Keratinocyte (primary cell): ENCODE measurements around the gene PRKN. TPM values are rescaled to one million over a fixed set of nuclear protein-coding genes. Genes with fewer than 3 reads are reported as not detected.

ENCODE experiments used
- DNase-seq: peaks from one replicate; pipeline ENCODE4 v3.0.0-alpha.2; 2011; ENCODE audit warnings: low read depth, missing footprints, low spot score
- FAIRE-seq: peaks from 2 replicates; lab custom pipeline; 2011; peaks lifted over from hg19 to GRCh38; lab: Jason Lieb, UNC
- H2AFZ ChIP-seq: 2 replicates; pipeline ENCODE4 v1.6.0; 2012; ENCODE audit warnings: low read length, control low read depth, inconsistent platforms; ENCODE audit not compliant: control insufficient read depth
- H3K27ac ChIP-seq: 2 replicates; pipeline ENCODE4 v1.5.1; 2011; ENCODE audit warnings: low read length; ENCODE audit not compliant: control insufficient read depth, insufficient read depth
- H3K27me3 ChIP-seq: 3 replicates; pipeline ENCODE4 v1.6.0; 2011; ENCODE audit warnings: low read length; ENCODE audit not compliant: control insufficient read depth, insufficient read depth; ENCODE audit errors: extremely low read depth
- H3K36me3 ChIP-seq, 2 experiments: 2 replicates in 1 of 2; 3 replicates in 1 of 2; pipeline ENCODE4 v1.5.1; 2011; ENCODE audit warnings: low read length in 2 of 2, mild to moderate bottlenecking in 1 of 2; ENCODE audit not compliant: control insufficient read depth in 2 of 2, insufficient read depth in 2 of 2; ENCODE audit errors: extremely low read depth in 1 of 2
- H3K4me1 ChIP-seq: 3 replicates; pipeline ENCODE4 v1.5.1; 2011; ENCODE audit warnings: low read length; ENCODE audit not compliant: control insufficient read depth, insufficient read depth; ENCODE audit errors: extremely low read depth
- H3K4me2 ChIP-seq: 3 replicates; pipeline ENCODE4 v1.6.0; 2011; ENCODE audit warnings: low read depth, low read length; ENCODE audit not compliant: control insufficient read depth, insufficient read depth; ENCODE audit errors: extremely low read depth
- H3K4me3 ChIP-seq, 3 experiments: fragments of 200-600 bp in 1 of 3; sonication (generic) in 1 of 3; 2 replicates in 2 of 3; 3 replicates in 1 of 3; pipeline ENCODE4 v1.5.1; 2011 to 2016; ENCODE audit warnings: low read length in 3 of 3, mild to moderate bottlenecking in 3 of 3, control low read depth in 2 of 3, inconsistent platforms in 1 of 3, low read depth in 1 of 3, mixed read lengths in 1 of 3, mixed run types in 1 of 3, moderate library complexity in 1 of 3; ENCODE audit not compliant: control insufficient read depth in 2 of 3, insufficient read depth in 2 of 3; ENCODE audit errors: extremely low read depth in 1 of 3
- H3K79me2 ChIP-seq: 2 replicates; pipeline ENCODE4 v1.6.0; 2012; ENCODE audit warnings: low read length; ENCODE audit not compliant: control insufficient read depth, insufficient read depth
- H3K9ac ChIP-seq: 3 replicates; pipeline ENCODE4 v1.6.0; 2011; ENCODE audit warnings: low read length; ENCODE audit not compliant: control insufficient read depth, insufficient read depth; ENCODE audit errors: extremely low read depth
- H3K9me1 ChIP-seq: 3 replicates; pipeline ENCODE4 v1.6.0; 2011; ENCODE audit warnings: low read length; ENCODE audit not compliant: control insufficient read depth, insufficient read depth; ENCODE audit errors: extremely low read depth
- H3K9me3 ChIP-seq: 2 replicates; pipeline ENCODE4 v1.5.1; 2012; ENCODE audit warnings: low read depth, low read length; ENCODE audit not compliant: control insufficient read depth
- H4K20me1 ChIP-seq: 3 replicates; pipeline ENCODE4 v1.6.0; 2011; ENCODE audit warnings: low read length; ENCODE audit not compliant: control insufficient read depth, insufficient read depth; ENCODE audit errors: extremely low read depth
- EZH2 ChIP-seq: IDR thresholded peaks from one replicate; pipeline ENCODE4 v1.6.1; 2012; ENCODE audit warnings: inconsistent platforms, mild to moderate bottlenecking, low read length, moderate library complexity
- dilution Hi-C: fragments of 300-500 bp; cut with MboI; formaldehyde crosslinking; loops from one replicate; pipeline ENCODE4 v1.7.0; 2020; ENCODE audit warnings: low sequenced_read_pairs; ENCODE audit not compliant: extremely low pct_ligation_motif_present
- polyA plus RNA-seq, 5 experiments: library from polyadenylated mRNA; depleted of rRNA in 3 of 5; stranded (reverse) in 3 of 5; stranded (forward) in 1 of 5; unstranded in 1 of 5; fragments of >200 nt; gene quantifications; 1 replicate in 1 of 5; 2 replicates in 3 of 5; 3 replicates in 1 of 5; pipeline versions ENCODE4 v1.2.1 to v1.2.3, GENCODE V29; 2011 to 2012; ENCODE audit warnings: missing spikeins in 2 of 5, low read depth in 1 of 5, low replicate concordance in 1 of 5
- TF ChIP-seq, protein P1 (sequence below), 3 experiments: IDR thresholded peaks in 1 of 3; conservative IDR thresholded peaks in 1 of 3; optimal IDR thresholded peaks in 1 of 3; 2 replicates in 2 of 3; 3 replicates in 1 of 3; pipeline versions ENCODE3 to v1.5.1; 2011; ENCODE audit warnings: low read length in 3 of 3, mild to moderate bottlenecking in 3 of 3, moderate library complexity in 2 of 3, control low read depth in 1 of 3, inconsistent platforms in 1 of 3; ENCODE audit not compliant: insufficient read depth in 2 of 3; ENCODE audit errors: extremely low read depth in 1 of 3

PRKN gene
- polyA plus RNA-seq, 1 donor (not counting 4 experiments of a cell fraction or from before 2014, with no cell fraction given) = 0.67 TPM

- no peak overlapping the region for H3K9ac ChIP-seq
- H3K27ac ChIP-seq = peak overlapping the region; percentile 30
- H3K4me1 ChIP-seq = peaks cover 13% of the 10 kb centered on the region
- DNase-seq (peak; percentile 69), FAIRE-seq (peak; percentile 92)
- H4K20me1 ChIP-seq = no peaks in the 10 kb centered on the region
- no peaks in the 10 kb centered on the region for H3K79me2 ChIP-seq
- H3K9me1 ChIP-seq = no peaks in the 10 kb centered on the region
- dilution Hi-C loops = no loop called here
- no peak for TF ChIP-seq EZH2
- TF ChIP-seq, protein P1, sequence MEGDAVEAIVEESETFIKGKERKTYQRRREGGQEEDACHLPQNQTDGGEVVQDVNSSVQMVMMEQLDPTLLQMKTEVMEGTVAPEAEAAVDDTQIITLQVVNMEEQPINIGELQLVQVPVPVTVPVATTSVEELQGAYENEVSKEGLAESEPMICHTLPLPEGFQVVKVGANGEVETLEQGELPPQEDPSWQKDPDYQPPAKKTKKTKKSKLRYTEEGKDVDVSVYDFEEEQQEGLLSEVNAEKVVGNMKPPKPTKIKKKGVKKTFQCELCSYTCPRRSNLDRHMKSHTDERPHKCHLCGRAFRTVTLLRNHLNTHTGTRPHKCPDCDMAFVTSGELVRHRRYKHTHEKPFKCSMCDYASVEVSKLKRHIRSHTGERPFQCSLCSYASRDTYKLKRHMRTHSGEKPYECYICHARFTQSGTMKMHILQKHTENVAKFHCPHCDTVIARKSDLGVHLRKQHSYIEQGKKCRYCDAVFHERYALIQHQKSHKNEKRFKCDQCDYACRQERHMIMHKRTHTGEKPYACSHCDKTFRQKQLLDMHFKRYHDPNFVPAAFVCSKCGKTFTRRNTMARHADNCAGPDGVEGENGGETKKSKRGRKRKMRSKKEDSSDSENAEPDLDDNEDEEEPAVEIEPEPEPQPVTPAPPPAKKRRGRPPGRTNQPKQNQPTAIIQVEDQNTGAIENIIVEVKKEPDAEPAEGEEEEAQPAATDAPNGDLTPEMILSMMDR (optimal IDR thresholded peaks at IDR 0.05 in 1 of 3, IDR thresholded peaks at IDR 0.05 in 1 of 3, conservative IDR thresholded peaks at IDR 0.05 in 1 of 3; ENCODE audit: extremely low read depth in 1 of 3, insufficient read depth in 2 of 3, low read length in 3 of 3) = no peak
- H3K4me2 ChIP-seq = peak overlapping the region; percentile 46
- H2AFZ ChIP-seq = peak overlapping the region; percentile 51
- H3K27me3 ChIP-seq = no peaks in the 10 kb centered on the region
- H3K4me3 ChIP-seq = no peak overlapping the region
- H3K9me3 ChIP-seq = no peaks in the 10 kb centered on the region
- H3K36me3 ChIP-seq = no peaks in the 10 kb centered on the region
These were observed 1241.0 kb downstream of the PRKN start for GRCh38 chr6:161486361-161487216.

- Histone ChIP-seq H3K4me3 (no peak overlapping the region), H3K9me1 (no peaks in the 10 kb centered on the region), H2AFZ (no peak overlapping the region), H3K4me1 (peaks cover 13% of the 10 kb centered on the region), H3K79me2 (no peaks in the 10 kb centered on the region), H3K36me3 (no peaks in the 10 kb centered on the region), H3K27ac (no peak overlapping the region), H4K20me1 (no peaks in the 10 kb centered on the region), H3K4me2 (no peak overlapping the region), H3K9ac (no peak overlapping the region), H3K9me3 (no peaks in the 10 kb centered on the region), H3K27me3 (no peaks in the 10 kb centered on the region)
- DNase-seq (no peak), FAIRE-seq (no peak)
- dilution Hi-C loops = no loop called here
- TF ChIP-seq, protein P1 (optimal IDR thresholded peaks at IDR 0.05 in 1 of 3, IDR thresholded peaks at IDR 0.05 in 1 of 3, conservative IDR thresholded peaks at IDR 0.05 in 1 of 3; ENCODE audit: extremely low read depth in 1 of 3, insufficient read depth in 2 of 3, low read length in 3 of 3) = no peak
- no peak for TF ChIP-seq EZH2
These were observed 1245.1 kb downstream of the PRKN start for GRCh38 chr6:161482517-161482858.
